ENCODE data around the gene GPR68.
"Not testable (repeated sequence)": the region's sequence is repeated elsewhere in the genome, so short reads cannot be mapped to it uniquely, and the experiment has no call there.

GPR68 gene

DNA sequence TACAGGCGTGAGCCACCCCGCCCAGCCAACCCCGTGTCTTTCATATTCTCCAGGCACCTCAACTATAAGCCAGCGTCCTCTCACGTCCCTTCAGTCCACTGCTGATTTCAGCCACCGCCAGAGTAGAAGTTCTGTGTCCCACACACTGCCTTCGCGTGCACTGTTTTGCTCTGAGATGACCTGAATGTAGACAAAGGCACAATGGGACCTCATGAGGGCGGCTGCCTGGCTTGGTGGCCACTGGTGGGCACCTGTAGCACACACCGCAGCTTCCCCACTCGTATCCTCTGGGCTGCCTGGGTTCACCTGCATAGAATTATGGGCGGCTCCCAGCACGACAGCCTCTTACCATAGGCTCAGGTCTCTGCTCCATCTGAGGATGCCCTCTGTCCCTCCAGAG lies 57.2 kb downstream of the GPR68 start:
- no peak for DNase-seq (ENCODE audit: low spot score)

DNA sequence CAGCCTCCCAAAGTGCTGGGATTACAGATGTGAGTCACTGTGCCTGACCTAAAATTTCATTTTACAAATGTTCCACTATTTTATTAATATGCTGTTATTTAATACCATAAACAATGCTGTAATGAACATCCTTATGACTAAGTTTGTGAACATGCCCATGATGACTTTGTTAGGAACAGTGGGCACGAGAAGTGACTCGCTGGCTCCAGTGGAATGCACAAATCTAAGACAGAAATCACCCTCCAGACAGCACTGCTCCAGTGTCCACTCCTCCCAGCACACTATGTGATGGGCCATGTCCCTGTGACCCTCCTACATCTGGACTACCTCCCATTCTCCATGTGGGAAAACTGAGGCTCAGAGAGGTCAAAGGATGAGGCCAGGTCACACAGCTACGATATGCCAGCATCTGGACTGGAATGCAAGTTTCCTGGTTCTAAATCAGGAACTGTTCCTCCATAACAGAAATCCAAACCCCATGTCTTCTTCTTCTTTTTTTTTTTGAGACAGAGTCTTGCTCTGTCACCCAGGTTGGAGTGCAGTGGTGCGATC lies 57.9 kb downstream of the GPR68 start:
- DNase-seq (ENCODE audit: low spot score) = peak; percentile 30

DNA sequence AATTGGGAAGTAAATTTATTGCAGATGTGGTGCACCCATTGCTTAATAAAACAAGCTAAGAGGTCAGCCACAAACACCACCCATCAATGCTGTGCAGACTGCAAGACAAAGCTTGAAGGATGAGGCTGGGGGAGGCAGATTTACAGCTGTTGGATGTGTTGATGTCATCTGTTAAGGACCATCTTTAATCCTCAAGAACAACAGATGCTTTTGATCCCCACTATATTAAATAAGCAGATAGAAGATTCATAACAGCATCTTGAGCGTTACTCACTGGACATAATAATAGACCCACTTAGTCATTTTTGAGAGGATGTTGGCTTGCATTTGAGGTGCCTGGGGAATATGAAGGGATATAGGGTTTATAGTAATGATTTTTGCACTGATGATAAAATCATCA lies 58.8 kb downstream of the GPR68 start:
- DNase-seq (ENCODE audit: low spot score) = no peak

DNA sequence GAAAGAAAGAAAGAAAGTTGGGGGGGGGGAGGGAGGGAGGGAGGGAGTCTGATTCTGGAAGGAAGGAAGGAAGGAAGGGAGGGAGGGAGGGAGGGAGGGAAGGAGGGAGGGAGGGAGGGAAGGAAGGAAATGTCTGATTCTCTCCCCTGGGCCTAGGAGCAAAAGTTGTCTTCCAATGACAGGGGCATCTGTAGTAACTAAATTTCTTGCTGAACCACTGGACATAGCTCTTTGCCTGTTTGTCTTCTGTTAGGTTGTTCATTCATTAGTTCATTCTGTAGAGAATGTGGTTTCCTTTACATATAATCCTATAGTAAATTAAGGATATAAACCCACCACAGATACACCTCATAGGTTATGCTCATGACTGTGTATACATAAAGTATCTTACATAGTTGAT lies 59.9 kb downstream of the GPR68 start:
- no peak for DNase-seq (ENCODE audit: low spot score)

DNA sequence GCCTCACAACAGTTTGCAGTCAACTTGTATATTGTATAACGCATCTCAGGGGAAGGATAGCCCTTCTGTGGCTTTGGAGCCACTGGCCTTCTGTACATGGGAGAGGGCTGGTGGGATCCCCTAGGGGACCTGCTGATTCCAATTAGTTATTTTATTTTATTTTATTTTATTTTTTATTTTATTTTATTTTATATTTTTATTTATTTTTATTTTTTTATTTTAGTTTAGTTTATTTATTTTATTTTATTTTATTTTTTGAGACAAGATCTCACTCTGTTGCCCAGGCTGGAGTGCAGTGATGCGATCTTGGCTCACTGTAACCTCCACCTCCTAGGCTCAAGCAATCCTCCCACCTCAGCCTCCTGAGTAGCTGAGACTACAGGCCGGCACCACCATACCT lies 61.8 kb downstream of the GPR68 start:
- DNase-seq (ENCODE audit: low spot score) = not testable (repeated sequence)

Data from RKO (cell line).